ENCODE measurements around the gene CFAP46. TPM values are rescaled to one million over a fixed set of nuclear protein-coding genes. Genes with fewer than 3 reads are reported as not detected.

Gene CFAP46
- polyA plus RNA-seq, 1 of the 3 experiments (the other 2 are of a cell fraction) = 3.9 TPM

DNA sequence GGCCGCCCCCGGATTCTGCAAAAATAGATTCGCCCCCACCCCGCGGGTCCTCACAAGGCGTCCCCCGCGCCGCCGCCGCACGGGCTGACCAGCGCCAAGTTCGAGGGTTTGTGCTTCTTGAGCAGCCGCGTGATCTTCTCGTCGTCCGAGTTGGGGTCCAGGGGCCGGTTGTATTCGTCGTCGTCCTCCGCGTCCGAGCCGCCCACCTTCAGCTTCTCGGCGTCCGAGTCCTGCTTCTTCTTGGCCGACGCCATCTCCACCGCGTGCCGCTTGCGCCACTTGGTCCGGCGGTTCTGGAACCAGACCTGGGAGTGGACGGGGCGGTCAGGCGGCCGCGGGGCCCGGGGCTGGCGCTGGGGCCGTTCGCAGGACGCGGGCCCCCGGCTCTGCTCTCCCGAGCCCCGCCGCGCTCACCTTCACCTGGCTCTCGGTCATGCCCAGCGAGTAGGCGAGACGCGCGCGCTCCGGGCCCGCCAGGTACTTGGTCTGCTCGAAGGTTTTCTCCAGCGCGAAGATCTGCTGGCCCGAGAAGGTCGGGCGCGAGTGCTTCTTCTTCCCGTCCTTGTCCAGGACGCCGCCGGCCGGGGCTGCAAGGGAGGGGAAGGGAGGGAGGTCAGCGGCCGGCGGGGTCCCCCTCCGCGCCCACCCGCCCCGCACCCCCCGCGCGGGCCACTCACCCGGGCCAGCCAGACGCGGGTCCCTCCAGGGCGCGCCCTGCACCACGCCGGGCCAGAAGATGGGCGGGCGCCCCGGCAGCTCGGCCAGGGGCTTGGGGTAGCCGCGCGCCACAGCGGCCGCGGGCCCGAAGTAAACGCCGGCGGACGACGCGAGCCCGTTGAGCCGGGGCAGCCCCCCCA is 157.3 kb downstream of the CFAP46 start (continued):
- TF ChIP-seq GABPA (IDR thresholded peaks at IDR 0.05; ENCODE audit: low read depth) (no peak), POLR2AphosphoS5 (IDR thresholded peaks at IDR 0.05; ENCODE audit: low read depth, low read length) (no peak)

GRCh38 chr10:132783940-132784865 is 158.2 kb downstream of the CFAP46 start:
- Histone ChIP-seq H3K9me3 (no peaks in the 10 kb centered on the region), H4K20me1 (ENCODE audit: insufficient read depth) (0 out of 2 replicates have a peak, but pooled peaks cover 4% of the 10 kb centered on the region), H3F3A (replicated peaks; ENCODE audit: insufficient read depth) (no peaks in the 10 kb centered on the region), H3K9me2 (no peaks in the 10 kb centered on the region), H3K9ac (no peak overlapping the region), H3K4me1 (ENCODE audit: control insufficient read depth in 1 of 2, insufficient read depth in 2 of 2, low read depth in 1 of 2, low read length in 1 of 2) (no peaks in the 10 kb centered on the region), H3K79me2 (ENCODE audit: insufficient read depth) (no peaks in the 10 kb centered on the region), H3K27me3 (ENCODE audit: insufficient read depth) (peaks cover 28% of the 10 kb centered on the region), H3K36me3 (replicated peaks in 1 of 2; ENCODE audit: control insufficient read depth in 1 of 2, insufficient read depth in 2 of 2, low read length in 1 of 2) (no peaks in the 10 kb centered on the region), H3K27ac (ENCODE audit: low read depth in 2 of 2, low read length in 1 of 2) (no peak overlapping the region), H2AFZ (ENCODE audit: low read depth) (no peak overlapping the region), H3K4me2 (no peak overlapping the region), H3K4me3 (ENCODE audit: low read depth in 2 of 2, low read length in 1 of 2) (no peak overlapping the region)
- TF ChIP-seq SMC3 (IDR thresholded peaks at IDR 0.05; ENCODE audit: low read depth, low read length) = no peak
- TF ChIP-seq YY1 (IDR thresholded peaks at IDR 0.05; ENCODE audit: low read depth) = no peak
- TF ChIP-seq RAD21 (IDR thresholded peaks at IDR 0.05; ENCODE audit: low read length) = no peak
- TF ChIP-seq USF2 (IDR thresholded peaks at IDR 0.05; ENCODE audit: borderline replicate concordance, low read depth, low read length) = no peak
- TF ChIP-seq TAF1 (IDR thresholded peaks at IDR 0.05; ENCODE audit: borderline replicate concordance, low read depth, low read length) = no peak
- TF ChIP-seq, protein P1, sequence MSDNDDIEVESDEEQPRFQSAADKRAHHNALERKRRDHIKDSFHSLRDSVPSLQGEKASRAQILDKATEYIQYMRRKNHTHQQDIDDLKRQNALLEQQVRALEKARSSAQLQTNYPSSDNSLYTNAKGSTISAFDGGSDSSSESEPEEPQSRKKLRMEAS (IDR thresholded peaks at IDR 0.05; ENCODE audit: low read depth) = no peak
- no peak for TF ChIP-seq ELF1 (IDR thresholded peaks at IDR 0.05)
- TF ChIP-seq MEF2A (IDR thresholded peaks at IDR 0.05; ENCODE audit: borderline replicate concordance, low read depth) = no peak
- no peak for TF ChIP-seq JUND (IDR thresholded peaks at IDR 0.05)
- TF ChIP-seq TEAD4 (IDR thresholded peaks at IDR 0.05; ENCODE audit: borderline replicate concordance, insufficient read depth) = no peak
- TF ChIP-seq GABPA (IDR thresholded peaks at IDR 0.05; ENCODE audit: low read depth) = no peak
- no peak for TF ChIP-seq REST (IDR thresholded peaks at IDR 0.05; ENCODE audit: low read depth, low read length)
- DNase-seq = no peak
- WGBS (ENCODE audit: low lambda C conversion rate) = 80% methylated on average over 80 of the region's 106 CpGs
- POLR2A ChIA-PET = no interaction called here
- CTCF ChIA-PET = interaction anchor here (2.2 kb wide), 1 partner anchor 130 kb away, joined by 7 read pairs; no protein-coding TSS in a partner anchor
